Nephron progenitor cell (in vitro differentiated cells): Measurements from ENCODE around the gene CAD.
A peak's percentile ranks its signal among the peaks of the same experiment; 100 is the strongest.

Experiments
- DNase-seq: peaks from one replicate; pipeline ENCODE4 v3.0.0; 2021
- H3K27ac Mint-ChIP-seq: 2 replicates; pipeline ENCODE4 v1.8.0; 2021; ENCODE audit warnings: mild to moderate bottlenecking, moderate library complexity, mixed read lengths
- H3K27me3 Mint-ChIP-seq: 2 replicates; pipeline ENCODE4 v1.8.0; 2021; ENCODE audit warnings: mild to moderate bottlenecking, low read depth, mixed read lengths; ENCODE audit not compliant: poor library complexity
- H3K36me3 Mint-ChIP-seq: 2 replicates; pipeline ENCODE4 v1.8.0; 2021; ENCODE audit warnings: low read depth, mixed read lengths
- H3K4me1 Mint-ChIP-seq: 2 replicates; pipeline ENCODE4 v1.8.0; 2021; ENCODE audit warnings: mixed read lengths
- H3K4me3 Mint-ChIP-seq: 2 replicates; pipeline ENCODE4 v1.8.0; 2021; ENCODE audit warnings: mild to moderate bottlenecking, moderate library complexity, mixed read lengths
- H3K9me3 Mint-ChIP-seq: 2 replicates; pipeline ENCODE4 v1.8.0; 2021; ENCODE audit warnings: mild to moderate bottlenecking, moderate library complexity, mixed read lengths
- TF ChIP-seq, protein P1 (sequence below): fragments of 200-600 bp; sonication (generic); IDR thresholded peaks from 2 replicates; pipeline ENCODE4 v1.5.0; 2021; ENCODE audit warnings: antibody characterized with exemption

Gene CAD

GRCh38 chr2:27243391-27244130 is 26.4 kb downstream of the CAD start:
- Mint-ChIP-seq H3K36me3 (peaks cover 41% of the 10 kb centered on the region), H3K9me3 (no peaks in the 10 kb centered on the region), H3K4me3 (no peak overlapping the region), H3K4me1 (peaks cover 8% of the 10 kb centered on the region), H3K27me3 (peaks cover 3% of the 10 kb centered on the region), H3K27ac (peak overlapping the region; percentile 39)
- TF ChIP-seq, protein P1, sequence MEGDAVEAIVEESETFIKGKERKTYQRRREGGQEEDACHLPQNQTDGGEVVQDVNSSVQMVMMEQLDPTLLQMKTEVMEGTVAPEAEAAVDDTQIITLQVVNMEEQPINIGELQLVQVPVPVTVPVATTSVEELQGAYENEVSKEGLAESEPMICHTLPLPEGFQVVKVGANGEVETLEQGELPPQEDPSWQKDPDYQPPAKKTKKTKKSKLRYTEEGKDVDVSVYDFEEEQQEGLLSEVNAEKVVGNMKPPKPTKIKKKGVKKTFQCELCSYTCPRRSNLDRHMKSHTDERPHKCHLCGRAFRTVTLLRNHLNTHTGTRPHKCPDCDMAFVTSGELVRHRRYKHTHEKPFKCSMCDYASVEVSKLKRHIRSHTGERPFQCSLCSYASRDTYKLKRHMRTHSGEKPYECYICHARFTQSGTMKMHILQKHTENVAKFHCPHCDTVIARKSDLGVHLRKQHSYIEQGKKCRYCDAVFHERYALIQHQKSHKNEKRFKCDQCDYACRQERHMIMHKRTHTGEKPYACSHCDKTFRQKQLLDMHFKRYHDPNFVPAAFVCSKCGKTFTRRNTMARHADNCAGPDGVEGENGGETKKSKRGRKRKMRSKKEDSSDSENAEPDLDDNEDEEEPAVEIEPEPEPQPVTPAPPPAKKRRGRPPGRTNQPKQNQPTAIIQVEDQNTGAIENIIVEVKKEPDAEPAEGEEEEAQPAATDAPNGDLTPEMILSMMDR: no peak
- DNase-seq: no peak

DNA sequence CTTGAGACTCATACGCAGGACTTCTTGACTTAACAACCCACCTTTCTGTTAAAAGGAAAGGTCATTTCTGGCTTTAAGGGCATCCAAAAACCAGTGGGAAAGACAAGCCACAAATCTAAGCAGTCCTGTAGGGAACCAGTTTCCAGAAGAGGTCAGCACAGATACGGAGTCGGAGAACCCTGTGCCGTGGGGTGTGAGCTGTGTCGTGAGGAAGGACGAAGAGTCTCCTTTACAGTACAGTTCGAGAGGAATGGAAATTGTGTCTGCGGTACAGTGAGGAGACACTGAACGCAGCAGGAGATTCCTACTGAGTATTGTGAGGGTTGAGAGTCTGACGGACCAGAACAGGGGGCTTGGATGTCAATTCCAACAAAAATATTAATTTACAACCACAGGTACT is 27.9 kb downstream of the CAD start:
- TF ChIP-seq, protein P1: no peak
- Mint-ChIP-seq H3K4me1 (peaks cover 17% of the 10 kb centered on the region), H3K27ac (peak overlapping the region; percentile 59), H3K4me3 (no peak overlapping the region), H3K36me3 (peaks cover 27% of the 10 kb centered on the region), H3K9me3 (no peaks in the 10 kb centered on the region), H3K27me3 (peaks cover 3% of the 10 kb centered on the region)
- DNase-seq: no peak

DNA sequence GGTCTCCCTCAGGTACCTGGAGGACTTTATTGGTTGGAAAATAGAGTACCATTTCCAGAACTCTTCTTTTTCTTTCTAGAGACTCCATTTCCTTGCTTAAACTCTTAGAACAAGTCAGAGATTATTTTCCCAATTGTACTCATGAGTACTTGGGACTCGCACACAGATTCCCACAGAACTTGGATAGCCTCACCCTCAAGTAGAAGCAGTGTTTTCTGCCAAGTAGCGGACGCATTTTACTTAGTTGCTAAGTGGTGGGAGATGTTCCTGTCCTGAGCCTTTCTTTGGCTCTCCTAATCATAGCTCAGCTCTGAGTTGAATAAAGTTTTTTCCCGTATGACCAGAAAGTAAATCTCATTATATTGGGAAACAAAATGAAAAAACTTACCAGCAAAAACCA is 28.5 kb downstream of the CAD start:
- peak overlapping the region; percentile 59 for H3K27ac Mint-ChIP-seq
- no peak overlapping the region for H3K4me3 Mint-ChIP-seq
- H3K27me3 Mint-ChIP-seq: peaks cover 6% of the 10 kb centered on the region
- H3K36me3 Mint-ChIP-seq: peaks cover 21% of the 10 kb centered on the region
- H3K4me1 Mint-ChIP-seq: peaks cover 21% of the 10 kb centered on the region
- no peak for DNase-seq
- TF ChIP-seq, protein P1: no peak
- H3K9me3 Mint-ChIP-seq: no peaks in the 10 kb centered on the region

- H3K27me3 Mint-ChIP-seq: peaks cover 7% of the 10 kb centered on the region
- no peaks in the 10 kb centered on the region for H3K9me3 Mint-ChIP-seq
- H3K4me3 Mint-ChIP-seq: no peak overlapping the region
- no peak overlapping the region for H3K27ac Mint-ChIP-seq
- DNase-seq: no peak
- peaks cover 38% of the 10 kb centered on the region for H3K4me1 Mint-ChIP-seq
- H3K36me3 Mint-ChIP-seq: peaks cover 8% of the 10 kb centered on the region
- TF ChIP-seq, protein P1: no peak
These were observed 30.7 kb downstream of the CAD start for GRCh38 chr2:27247893-27248292.

- no peak overlapping the region for H3K27ac Mint-ChIP-seq
- peaks cover 40% of the 10 kb centered on the region for H3K4me1 Mint-ChIP-seq
- DNase-seq: no peak
- no peaks in the 10 kb centered on the region for H3K9me3 Mint-ChIP-seq
- no peak overlapping the region for H3K4me3 Mint-ChIP-seq
- H3K27me3 Mint-ChIP-seq: peaks cover 7% of the 10 kb centered on the region
- peaks cover 2% of the 10 kb centered on the region for H3K36me3 Mint-ChIP-seq
- TF ChIP-seq, protein P1: no peak
These were observed 32.2 kb downstream of the CAD start for GRCh38 chr2:27249159-27249890.
